Activated T-cell treated with anti-CD3 and anti-CD28 coated beads, Interleukin-2, amount 50 U/mL, for 1 hour (primary cell): Measurements from ENCODE around the gene HINT2.

Experiments
- DNase-seq: peaks from one replicate; pipeline ENCODE4 v3.0.0-alpha.2; 2020

HINT2 gene

GRCh38 chr9:35814841-35815543 lies at the start of gene HINT2:
TSS of gene HINT2 (minus strand) at chr9:35815042. CDS start at chr9:35814979, 63 bp downstream.
- DNase-seq: peak; percentile 94

- no peak for DNase-seq
Measured at GRCh38 chr9:35863583-35863982, 48.7 kb upstream of the HINT2 start.

- DNase-seq: no peak
Measured at GRCh38 chr9:35862328-35862727, 47.5 kb upstream of the HINT2 start.

- DNase-seq: no peak
Measured at GRCh38 chr9:35861161-35861897, 46.5 kb upstream of the HINT2 start.

GRCh38 chr9:35859990-35860339 lies 45.1 kb upstream of the HINT2 start:
- DNase-seq: no peak

GRCh38 chr9:35859310-35859989 lies 44.6 kb upstream of the HINT2 start:
- no peak for DNase-seq

GRCh38 chr9:35858458-35858857 lies 43.6 kb upstream of the HINT2 start:
- no peak for DNase-seq

- no peak for DNase-seq
Measured at GRCh38 chr9:35856882-35857281, 42.0 kb upstream of the HINT2 start.

- no peak for DNase-seq
Measured at GRCh38 chr9:35856206-35856605, 41.4 kb upstream of the HINT2 start.

- no peak for DNase-seq
Measured at GRCh38 chr9:35854091-35854762, 39.4 kb upstream of the HINT2 start.

GRCh38 chr9:35852876-35853865 lies 38.3 kb upstream of the HINT2 start:
- DNase-seq: no peak

- DNase-seq: no peak
Measured at GRCh38 chr9:35852267-35852815, 37.5 kb upstream of the HINT2 start.

- no peak for DNase-seq
Measured at GRCh38 chr9:35847792-35848572, 33.1 kb upstream of the HINT2 start.

GRCh38 chr9:35845824-35846771 lies 31.3 kb upstream of the HINT2 start:
- DNase-seq: no peak

GRCh38 chr9:35844628-35845270 lies 29.9 kb upstream of the HINT2 start:
- DNase-seq: no peak

GRCh38 chr9:35842795-35843194 lies 28.0 kb upstream of the HINT2 start:
- DNase-seq: no peak

- DNase-seq: no peak
Measured at GRCh38 chr9:35842020-35842745, 27.3 kb upstream of the HINT2 start.

GRCh38 chr9:35841645-35841900 lies 26.7 kb upstream of the HINT2 start:
- no peak for DNase-seq
